Nephron (organoid): Measurements from ENCODE around the gene SOD3.

ENCODE experiments used
- H3K27ac Mint-ChIP-seq, 3 experiments: 2 replicates each; pipeline ENCODE4 v1.8.0; 2020; ENCODE audit warnings: mixed read lengths in 3 of 3, mild to moderate bottlenecking in 2 of 3, moderate library complexity in 1 of 3
- H3K27me3 Mint-ChIP-seq: 2 replicates; pipeline ENCODE4 v1.8.0; 2021; ENCODE audit warnings: low read depth, mild to moderate bottlenecking, moderate library complexity, mixed read lengths
- H3K36me3 Mint-ChIP-seq: 2 replicates; pipeline ENCODE4 v1.8.0; 2020; ENCODE audit warnings: low read depth, mixed read lengths
- H3K4me1 Mint-ChIP-seq: 2 replicates; pipeline ENCODE4 v1.8.0; 2020; ENCODE audit warnings: mixed read lengths
- H3K4me3 Mint-ChIP-seq, 3 experiments: 2 replicates each; pipeline ENCODE4 v1.8.0; 2020; ENCODE audit warnings: mild to moderate bottlenecking in 3 of 3, mixed read lengths in 3 of 3, moderate library complexity in 2 of 3
- H3K9me3 Mint-ChIP-seq: 2 replicates; pipeline ENCODE4 v1.8.0; 2020; ENCODE audit warnings: mixed read lengths
- CTCF ChIP-seq, 3 experiments: fragments of 200-600 bp; sonication (generic); IDR thresholded peaks; one replicate each; pipeline ENCODE4 v1.5.0; 2021; ENCODE audit warnings: antibody characterized with exemption in 3 of 3; ENCODE audit not compliant: unreplicated experiment in 3 of 3

SOD3 gene

GRCh38 chr4:24840826-24841543 lies 45.6 kb downstream of the SOD3 start:
- Mint-ChIP-seq H3K4me3 (no peak overlapping the region), H3K36me3 (peaks cover 34% of the 10 kb centered on the region), H3K27ac (peak overlapping the region in 1 of 3 experiments; percentile 71), H3K9me3 (peaks cover 2% of the 10 kb centered on the region), H3K4me1 (no peaks in the 10 kb centered on the region), H3K27me3 (no peaks in the 10 kb centered on the region)
- no peak for TF ChIP-seq CTCF (IDR thresholded peaks at IDR 0.05; ENCODE audit: unreplicated experiment in 3 of 3)

DNA sequence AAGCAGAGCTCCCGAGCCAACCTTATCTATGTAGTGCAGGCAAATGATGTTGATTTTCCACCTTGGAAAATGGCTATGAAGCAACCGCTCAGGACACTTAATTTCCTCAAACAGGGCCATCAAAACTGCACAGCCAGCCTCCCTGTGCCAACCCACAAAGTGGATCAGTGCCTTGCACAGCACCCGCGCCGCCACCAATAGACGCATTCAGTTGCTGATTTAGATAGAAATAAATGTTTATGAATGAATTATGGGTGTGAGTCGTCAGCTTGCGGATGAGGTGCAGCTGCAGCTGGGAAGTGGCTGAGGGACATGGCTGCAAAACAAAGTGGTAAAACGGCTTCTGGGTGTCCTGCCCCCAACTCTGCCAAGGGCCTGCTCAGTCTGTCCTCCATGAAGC lies 47.0 kb downstream of the SOD3 start:
- Mint-ChIP-seq H3K36me3 (peaks cover 22% of the 10 kb centered on the region), H3K4me1 (no peaks in the 10 kb centered on the region), H3K9me3 (peaks cover 2% of the 10 kb centered on the region), H3K27ac (no peak overlapping the region), H3K27me3 (no peaks in the 10 kb centered on the region), H3K4me3 (no peak overlapping the region)
- TF ChIP-seq CTCF (IDR thresholded peaks at IDR 0.05; ENCODE audit: unreplicated experiment in 3 of 3) = no peak

DNA sequence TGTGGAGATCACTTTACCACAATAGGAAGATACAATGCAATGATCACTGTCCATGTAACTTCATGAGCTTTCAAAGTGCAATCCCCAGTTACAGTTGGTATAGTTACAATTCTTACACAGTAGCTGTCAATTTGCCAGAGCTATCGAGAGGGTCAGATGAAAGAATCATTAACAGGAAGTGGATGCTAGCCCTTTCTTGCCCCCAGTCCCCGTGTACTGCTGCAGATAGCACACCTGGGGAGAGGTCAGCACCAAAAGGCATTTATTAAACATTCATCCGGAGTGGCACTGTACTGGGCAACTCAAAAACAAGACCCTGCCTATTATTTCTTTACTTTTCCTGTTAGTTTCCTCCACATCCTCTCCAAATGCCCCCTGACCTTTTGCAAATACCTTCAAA lies 47.7 kb downstream of the SOD3 start:
- H3K36me3 Mint-ChIP-seq = peaks cover 15% of the 10 kb centered on the region
- no peak overlapping the region for H3K27ac Mint-ChIP-seq
- H3K4me3 Mint-ChIP-seq = no peak overlapping the region
- TF ChIP-seq CTCF (IDR thresholded peaks at IDR 0.05; ENCODE audit: unreplicated experiment in 3 of 3) = no peak
- H3K9me3 Mint-ChIP-seq = peaks cover 2% of the 10 kb centered on the region
- no peaks in the 10 kb centered on the region for H3K27me3 Mint-ChIP-seq
- no peaks in the 10 kb centered on the region for H3K4me1 Mint-ChIP-seq

DNA sequence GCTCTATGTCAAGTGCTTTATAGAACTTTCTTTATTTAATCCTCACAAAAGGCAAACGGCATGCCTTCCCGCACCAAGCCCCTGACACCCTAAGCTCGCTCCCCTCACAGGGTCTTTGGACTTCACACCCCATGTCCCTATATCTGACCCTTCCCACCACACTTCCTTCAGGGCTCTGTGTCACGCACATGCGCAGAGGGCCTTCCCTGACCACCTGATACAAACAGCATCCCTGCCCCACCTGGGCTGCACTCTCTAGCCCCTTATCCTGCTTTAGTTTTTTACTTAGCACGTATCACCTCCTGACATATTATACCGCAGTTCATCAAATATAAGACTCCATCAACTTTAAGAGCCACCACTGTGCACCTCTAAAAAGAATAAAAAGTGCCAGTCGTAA lies 49.8 kb downstream of the SOD3 start:
- no peak for TF ChIP-seq CTCF (IDR thresholded peaks at IDR 0.05; ENCODE audit: unreplicated experiment in 3 of 3)
- peaks cover 16% of the 10 kb centered on the region for H3K4me1 Mint-ChIP-seq

GRCh38 chr4:24845902-24846301 lies 50.5 kb downstream of the SOD3 start:
- no peak overlapping the region for H3K4me3 Mint-ChIP-seq
- H3K27ac Mint-ChIP-seq = no peak overlapping the region
- peaks cover 24% of the 10 kb centered on the region for H3K4me1 Mint-ChIP-seq
- H3K36me3 Mint-ChIP-seq = peaks cover 5% of the 10 kb centered on the region
- no peak for TF ChIP-seq CTCF (IDR thresholded peaks at IDR 0.05; ENCODE audit: unreplicated experiment in 3 of 3)
- no peaks in the 10 kb centered on the region for H3K27me3 Mint-ChIP-seq
- H3K9me3 Mint-ChIP-seq = no peaks in the 10 kb centered on the region

More for the DNA sequence above, 49.8 kb downstream of the SOD3 start:
- Mint-ChIP-seq H3K9me3 (no peaks in the 10 kb centered on the region), H3K27ac (no peak overlapping the region), H3K27me3 (no peaks in the 10 kb centered on the region), H3K36me3 (peaks cover 11% of the 10 kb centered on the region), H3K4me3 (no peak overlapping the region)

GRCh38 chr4:24846716-24847115 lies 51.3 kb downstream of the SOD3 start:
- TF ChIP-seq CTCF (IDR thresholded peaks at IDR 0.05; ENCODE audit: unreplicated experiment in 3 of 3) = no peak
- Mint-ChIP-seq H3K4me3 (no peak overlapping the region), H3K36me3 (peaks cover 3% of the 10 kb centered on the region), H3K9me3 (no peaks in the 10 kb centered on the region), H3K27me3 (no peaks in the 10 kb centered on the region), H3K4me1 (peaks cover 30% of the 10 kb centered on the region), H3K27ac (no peak overlapping the region)
